Measurements from ENCODE around the gene ANO1. TPM values are rescaled to one million over a fixed set of nuclear protein-coding genes. Genes with fewer than 3 reads are reported as not detected.

ANO1 gene
- total RNA-seq, 4 donors from 2014 or later, result 6.8 to 72.6 (median 36.2) TPM

- Histone ChIP-seq H3K4me1 (no peaks in the 10 kb centered on the region), H3K27ac (no peak overlapping the region), H3K27me3 (no peaks in the 10 kb centered on the region), H3K4me3 (no peak overlapping the region), H3K9me3 (no peaks in the 10 kb centered on the region), H3K36me3 (no peaks in the 10 kb centered on the region)
- DNase-seq, result no peak
- intact Hi-C loops (cut with DNase I; ENCODE audit: low total_unique reads), result no loop called here
- TF ChIP-seq POLR2A (IDR thresholded peaks at IDR 0.05) (no peak), CTCF (IDR thresholded peaks at IDR 0.05) (no peak)
Measured at GRCh38 chr11:70167120-70167519, 89.0 kb downstream of the ANO1 start.

- no peaks in the 10 kb centered on the region for H3K36me3 ChIP-seq
- intact Hi-C loops (cut with DNase I; ENCODE audit: low total_unique reads), result no loop called here
- no peak overlapping the region for H3K27ac ChIP-seq
Measured at GRCh38 chr11:70167723-70168404, 89.7 kb downstream of the ANO1 start.

GRCh38 chr11:70168405-70168754 lies 90.3 kb downstream of the ANO1 start:
- H3K4me3 ChIP-seq, result no peak overlapping the region
- no peaks in the 10 kb centered on the region for H3K27me3 ChIP-seq
- intact Hi-C loops (cut with DNase I; ENCODE audit: low total_unique reads), result no loop called here
- H3K27ac ChIP-seq, result no peak overlapping the region
- no peaks in the 10 kb centered on the region for H3K4me1 ChIP-seq
- no peaks in the 10 kb centered on the region for H3K36me3 ChIP-seq
- TF ChIP-seq POLR2A (IDR thresholded peaks at IDR 0.05) (no peak), CTCF (IDR thresholded peaks at IDR 0.05) (no peak)
- no peak for DNase-seq
- no peaks in the 10 kb centered on the region for H3K9me3 ChIP-seq

More at GRCh38 chr11:70167723-70168404, 89.7 kb downstream of the ANO1 start:
- no peak for DNase-seq
- Histone ChIP-seq H3K27me3 (no peaks in the 10 kb centered on the region), H3K4me3 (no peak overlapping the region), H3K9me3 (no peaks in the 10 kb centered on the region), H3K4me1 (no peaks in the 10 kb centered on the region)
- no peak for TF ChIP-seq POLR2A (IDR thresholded peaks at IDR 0.05)
- no peak for TF ChIP-seq CTCF (IDR thresholded peaks at IDR 0.05)

- no peak for DNase-seq
- intact Hi-C loops (cut with DNase I; ENCODE audit: low total_unique reads), result no loop called here
- TF ChIP-seq POLR2A (IDR thresholded peaks at IDR 0.05), result no peak
- TF ChIP-seq CTCF (IDR thresholded peaks at IDR 0.05), result no peak
Measured at GRCh38 chr11:70169127-70169526, 91.0 kb downstream of the ANO1 start.

GRCh38 chr11:70169632-70170031 lies 91.5 kb downstream of the ANO1 start:
- DNase-seq, result no peak
- Histone ChIP-seq H3K4me3 (no peak overlapping the region), H3K4me1 (no peaks in the 10 kb centered on the region), H3K27me3 (no peaks in the 10 kb centered on the region), H3K27ac (no peak overlapping the region), H3K36me3 (no peaks in the 10 kb centered on the region), H3K9me3 (no peaks in the 10 kb centered on the region)
- TF ChIP-seq CTCF (IDR thresholded peaks at IDR 0.05) (no peak), POLR2A (IDR thresholded peaks at IDR 0.05) (no peak)
- intact Hi-C loops (cut with DNase I; ENCODE audit: low total_unique reads), result no loop called here

More at GRCh38 chr11:70169127-70169526, 91.0 kb downstream of the ANO1 start:
- Histone ChIP-seq H3K27me3 (no peaks in the 10 kb centered on the region), H3K27ac (no peak overlapping the region), H3K36me3 (no peaks in the 10 kb centered on the region), H3K4me3 (no peak overlapping the region), H3K9me3 (no peaks in the 10 kb centered on the region), H3K4me1 (no peaks in the 10 kb centered on the region)

Data from uterus (tissue), 4 donors.